ENCODE data around the gene RIC8A.

Gene RIC8A

DNA sequence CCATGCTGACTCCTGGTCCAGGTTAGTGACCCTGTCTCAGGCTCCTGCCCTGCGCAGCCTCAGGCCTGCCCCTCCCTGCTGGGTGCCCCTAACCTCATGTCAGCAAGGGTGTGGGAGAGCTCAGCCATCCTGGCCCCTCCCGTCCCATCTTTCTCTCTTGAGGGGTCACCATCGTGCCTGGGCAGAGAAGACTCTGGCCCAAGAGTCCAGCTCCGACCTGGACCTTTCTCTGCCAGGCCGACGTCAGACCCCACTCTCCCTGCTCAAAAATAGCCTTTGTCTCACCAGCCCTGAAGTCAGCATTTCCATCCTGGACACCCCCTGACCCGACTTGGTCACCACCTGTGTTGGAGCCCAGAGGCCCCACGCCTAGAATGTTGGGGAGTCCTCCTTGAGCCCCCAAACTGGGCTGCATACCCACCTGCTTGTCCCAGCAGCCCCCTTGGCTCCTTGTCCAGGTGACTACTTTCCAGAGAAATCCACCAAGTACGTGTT lies 9.7 kb upstream of the RIC8A start:
- 88 to 90% methylated on average over 9 of the region's 9 CpGs for WGBS, 2 experiments
- Histone ChIP-seq H3K27ac (ENCODE audit: insufficient read depth, low read depth, low read length, poor library complexity, severe bottlenecking) (no peak overlapping the region), H3K36me3 (ENCODE audit: control insufficient read depth, insufficient read depth, low read length) (no peaks in the 10 kb centered on the region), H3K4me1 (ENCODE audit: control insufficient read depth, insufficient read depth, low read length) (no peaks in the 10 kb centered on the region), H3K27me3 (ENCODE audit: control insufficient read depth, insufficient read depth, low read length, poor library complexity, severe bottlenecking) (no peaks in the 10 kb centered on the region), H3K9me3 (ENCODE audit: control insufficient read depth, low read length) (no peaks in the 10 kb centered on the region), H3K4me3 (ENCODE audit: insufficient read depth, low read depth, low read length) (no peak overlapping the region)

DNA sequence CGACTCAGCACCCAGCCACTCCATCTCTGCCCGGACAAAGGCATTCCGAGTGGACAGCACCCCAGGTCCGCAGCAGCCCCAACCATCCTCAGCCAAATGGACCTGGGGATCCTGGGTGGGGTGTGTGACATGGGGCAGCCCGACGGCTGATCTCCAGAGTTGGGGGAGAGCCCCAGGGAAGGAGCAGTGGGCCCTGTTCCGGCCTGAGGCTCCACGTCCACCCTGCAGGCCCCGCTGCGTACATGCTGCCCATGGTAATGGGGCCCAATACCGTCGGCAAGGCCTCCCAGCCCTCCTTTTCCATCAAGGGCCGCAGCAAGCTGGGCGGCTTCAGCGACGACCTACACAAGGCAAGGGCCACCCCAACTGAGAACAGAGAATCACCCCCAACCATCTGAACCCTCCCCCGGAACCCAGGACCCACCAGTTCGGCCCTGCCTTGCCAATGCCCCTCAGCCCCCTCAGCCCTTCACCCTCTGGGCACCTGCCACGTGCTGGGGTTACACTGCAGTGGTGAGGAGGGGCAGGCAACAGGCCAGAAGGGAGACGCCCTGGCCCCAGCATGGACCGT lies 9.2 kb upstream of the RIC8A start:
- no peaks in the 10 kb centered on the region for H3K4me1 ChIP-seq (ENCODE audit: control insufficient read depth, insufficient read depth, low read length)
- no peaks in the 10 kb centered on the region for H3K36me3 ChIP-seq (ENCODE audit: control insufficient read depth, insufficient read depth, low read length)
- WGBS, 2 experiments: 90 to 91% methylated on average over 21 of the region's 21 CpGs
- H3K27me3 ChIP-seq (ENCODE audit: control insufficient read depth, insufficient read depth, low read length, poor library complexity, severe bottlenecking): no peaks in the 10 kb centered on the region
- no peak overlapping the region for H3K27ac ChIP-seq (ENCODE audit: insufficient read depth, low read depth, low read length, poor library complexity, severe bottlenecking)
- H3K9me3 ChIP-seq (ENCODE audit: control insufficient read depth, low read length): no peaks in the 10 kb centered on the region
- no peak overlapping the region for H3K4me3 ChIP-seq (ENCODE audit: insufficient read depth, low read depth, low read length)

DNA sequence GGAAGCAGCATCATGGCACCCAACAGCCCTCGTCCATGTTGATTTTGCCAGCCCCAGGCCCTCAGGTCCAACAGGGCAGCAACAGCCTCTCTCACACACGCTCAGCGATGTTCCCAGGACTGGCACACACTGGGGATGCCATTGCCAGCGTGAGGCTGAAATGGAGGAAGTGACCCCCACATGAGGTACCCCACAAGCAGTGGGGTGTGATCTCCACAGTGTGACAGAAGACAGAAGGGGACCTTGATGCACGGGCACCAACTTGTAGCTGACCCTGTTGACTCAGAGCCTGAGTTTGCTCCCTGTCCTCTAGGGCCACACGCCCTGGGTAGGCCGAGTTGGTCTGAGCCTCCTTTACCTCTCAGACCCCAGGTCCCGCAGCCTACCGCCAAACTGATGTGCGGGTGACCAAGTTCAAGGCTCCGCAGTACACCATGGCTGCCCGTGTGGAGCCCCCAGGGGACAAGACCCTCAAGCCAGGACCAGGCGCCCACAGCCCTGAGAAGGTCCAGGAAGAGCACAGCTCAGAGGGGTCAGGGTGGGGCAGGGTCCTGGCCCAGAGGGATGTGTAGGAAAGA lies 8.4 kb upstream of the RIC8A start:
- WGBS, 2 experiments: 87 to 89% methylated on average over 13 of the region's 13 CpGs
- H3K4me1 ChIP-seq (ENCODE audit: control insufficient read depth, insufficient read depth, low read length): no peaks in the 10 kb centered on the region
- no peak overlapping the region for H3K27ac ChIP-seq (ENCODE audit: insufficient read depth, low read depth, low read length, poor library complexity, severe bottlenecking)
- H3K9me3 ChIP-seq (ENCODE audit: control insufficient read depth, low read length): no peaks in the 10 kb centered on the region
- no peaks in the 10 kb centered on the region for H3K27me3 ChIP-seq (ENCODE audit: control insufficient read depth, insufficient read depth, low read length, poor library complexity, severe bottlenecking)
- H3K36me3 ChIP-seq (ENCODE audit: control insufficient read depth, insufficient read depth, low read length): no peaks in the 10 kb centered on the region
- no peak overlapping the region for H3K4me3 ChIP-seq (ENCODE audit: insufficient read depth, low read depth, low read length)

DNA sequence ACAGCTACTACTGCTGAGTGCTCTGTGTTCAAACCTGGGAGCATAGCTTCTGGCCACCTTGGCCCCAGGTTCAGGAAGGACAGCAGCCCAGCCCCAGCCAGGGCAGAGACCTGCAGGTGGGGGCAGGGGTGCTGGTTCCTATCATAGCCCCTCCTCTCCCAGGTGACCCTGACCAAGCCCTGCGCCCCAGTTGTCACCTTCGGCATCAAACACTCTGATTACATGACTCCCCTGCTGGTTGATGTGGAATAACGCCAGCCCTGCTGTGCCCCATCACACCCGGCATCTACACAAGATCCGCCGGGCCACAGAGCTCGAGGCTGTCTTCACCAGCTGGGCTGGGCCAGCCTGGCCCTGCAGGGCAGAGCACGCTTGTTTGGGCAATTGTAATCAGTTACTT lies 7.7 kb upstream of the RIC8A start:
- WGBS, 2 experiments: 84 to 87% methylated on average over 8 of the region's 8 CpGs
- H3K4me1 ChIP-seq (ENCODE audit: control insufficient read depth, insufficient read depth, low read length): no peaks in the 10 kb centered on the region

DNA sequence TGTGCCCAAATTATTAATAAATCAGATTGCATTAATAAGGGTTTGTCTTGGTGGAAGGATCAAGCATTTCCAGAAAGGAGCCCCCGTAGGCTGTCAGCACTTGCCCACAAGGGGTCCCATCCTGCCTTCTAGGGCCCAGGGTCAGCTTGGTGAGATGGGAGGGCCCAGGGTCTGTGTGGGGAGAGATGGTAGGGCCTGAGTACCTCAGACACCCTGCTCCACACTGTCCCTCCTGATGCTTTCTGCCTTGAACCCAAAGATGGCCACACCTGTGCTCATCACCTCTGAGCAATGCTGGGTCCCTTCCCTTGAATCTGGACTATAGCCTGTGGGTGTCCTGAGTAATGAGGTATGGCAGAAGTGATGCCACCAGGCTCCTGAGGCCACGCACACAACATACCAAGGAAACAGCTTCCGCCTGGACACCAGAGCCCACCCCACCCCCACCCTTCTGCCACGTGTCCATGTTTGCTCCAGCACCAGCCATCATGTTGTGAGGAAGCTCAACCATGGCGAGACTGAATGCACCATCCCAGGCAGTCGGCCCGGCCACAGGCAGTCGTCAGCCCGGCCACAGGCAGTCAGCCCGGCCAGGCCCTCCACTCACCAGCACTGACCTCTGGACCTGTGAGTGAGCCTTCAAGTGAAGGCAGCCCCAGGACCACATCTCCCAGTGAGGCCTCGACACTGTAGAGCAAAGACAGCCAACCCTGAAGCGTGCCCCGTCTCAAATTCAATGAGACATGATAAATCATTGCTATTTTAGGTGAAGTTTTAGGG lies 7.1 kb upstream of the RIC8A start:
- H3K36me3 ChIP-seq (ENCODE audit: control insufficient read depth, insufficient read depth, low read length): no peaks in the 10 kb centered on the region
- H3K27me3 ChIP-seq (ENCODE audit: control insufficient read depth, insufficient read depth, low read length, poor library complexity, severe bottlenecking): no peaks in the 10 kb centered on the region
- no peaks in the 10 kb centered on the region for H3K4me1 ChIP-seq (ENCODE audit: control insufficient read depth, insufficient read depth, low read length)
- WGBS, 2 experiments: 93 to 94% methylated on average over 13 of the region's 13 CpGs
- no peak overlapping the region for H3K27ac ChIP-seq (ENCODE audit: insufficient read depth, low read depth, low read length, poor library complexity, severe bottlenecking)
- no peaks in the 10 kb centered on the region for H3K9me3 ChIP-seq (ENCODE audit: control insufficient read depth, low read length)
- no peak overlapping the region for H3K4me3 ChIP-seq (ENCODE audit: insufficient read depth, low read depth, low read length)

More for the DNA sequence above, 7.7 kb upstream of the RIC8A start:
- no peak overlapping the region for H3K4me3 ChIP-seq (ENCODE audit: insufficient read depth, low read depth, low read length)
- H3K27me3 ChIP-seq (ENCODE audit: control insufficient read depth, insufficient read depth, low read length, poor library complexity, severe bottlenecking): no peaks in the 10 kb centered on the region
- H3K36me3 ChIP-seq (ENCODE audit: control insufficient read depth, insufficient read depth, low read length): no peaks in the 10 kb centered on the region
- H3K27ac ChIP-seq (ENCODE audit: insufficient read depth, low read depth, low read length, poor library complexity, severe bottlenecking): no peak overlapping the region
- H3K9me3 ChIP-seq (ENCODE audit: control insufficient read depth, low read length): no peaks in the 10 kb centered on the region

DNA sequence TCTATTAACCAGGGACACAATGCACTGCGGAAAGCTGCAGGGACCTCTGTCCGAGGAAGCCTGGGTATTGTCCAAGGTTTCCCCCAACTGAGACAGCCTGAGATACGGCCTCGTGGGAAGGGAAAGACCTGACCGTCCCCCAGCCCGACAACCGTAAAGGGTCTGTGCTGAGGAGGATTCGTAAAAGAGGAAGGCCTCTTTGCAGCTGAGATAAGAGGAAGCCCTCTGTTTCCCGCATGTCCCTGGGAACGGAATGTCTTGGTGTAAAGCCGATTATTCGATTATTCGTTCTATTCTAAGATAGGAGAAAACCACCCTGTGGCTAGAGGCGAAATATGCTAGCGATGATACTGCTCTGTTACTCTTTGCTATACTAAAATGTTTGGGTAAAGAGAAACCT lies 5.5 kb upstream of the RIC8A start:
- WGBS, 2 experiments: 79 to 81% methylated on average over 15 of the region's 15 CpGs

DNA sequence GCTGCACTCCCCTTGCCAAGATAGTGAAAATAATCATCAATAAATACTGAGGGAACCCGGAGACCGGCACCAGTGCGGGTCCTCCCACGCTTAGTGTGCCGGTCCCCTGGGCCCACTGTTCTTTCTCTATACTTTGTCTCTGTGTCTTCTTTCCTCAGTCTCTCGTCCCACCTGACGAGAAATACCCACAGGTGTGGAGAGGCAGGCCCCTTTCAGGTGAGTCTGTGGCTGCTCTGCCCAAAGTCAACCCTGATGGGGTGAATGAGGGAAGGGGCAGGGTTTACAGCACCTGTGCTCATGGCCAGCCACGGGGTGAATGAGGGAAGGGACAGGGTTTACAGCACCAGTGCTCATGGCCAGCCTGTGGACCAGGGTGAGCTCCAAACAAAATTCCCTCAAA lies 5.0 kb upstream of the RIC8A start:
- Histone ChIP-seq H3K27ac (ENCODE audit: insufficient read depth, low read depth, low read length, poor library complexity, severe bottlenecking) (no peak overlapping the region), H3K27me3 (ENCODE audit: control insufficient read depth, insufficient read depth, low read length, poor library complexity, severe bottlenecking) (no peaks in the 10 kb centered on the region), H3K36me3 (ENCODE audit: control insufficient read depth, insufficient read depth, low read length) (no peaks in the 10 kb centered on the region), H3K4me3 (ENCODE audit: insufficient read depth, low read depth, low read length) (no peak overlapping the region), H3K9me3 (ENCODE audit: control insufficient read depth, low read length) (no peaks in the 10 kb centered on the region), H3K4me1 (ENCODE audit: control insufficient read depth, insufficient read depth, low read length) (no peaks in the 10 kb centered on the region)
- WGBS, 2 experiments: 94 to 96% methylated on average over 8 of the region's 8 CpGs

More for the DNA sequence above, 5.5 kb upstream of the RIC8A start:
- H3K4me3 ChIP-seq (ENCODE audit: insufficient read depth, low read depth, low read length): no peak overlapping the region
- H3K27ac ChIP-seq (ENCODE audit: insufficient read depth, low read depth, low read length, poor library complexity, severe bottlenecking): no peak overlapping the region
- no peaks in the 10 kb centered on the region for H3K4me1 ChIP-seq (ENCODE audit: control insufficient read depth, insufficient read depth, low read length)
- no peaks in the 10 kb centered on the region for H3K27me3 ChIP-seq (ENCODE audit: control insufficient read depth, insufficient read depth, low read length, poor library complexity, severe bottlenecking)
- H3K9me3 ChIP-seq (ENCODE audit: control insufficient read depth, low read length): no peaks in the 10 kb centered on the region
- H3K36me3 ChIP-seq (ENCODE audit: control insufficient read depth, insufficient read depth, low read length): no peaks in the 10 kb centered on the region

DNA sequence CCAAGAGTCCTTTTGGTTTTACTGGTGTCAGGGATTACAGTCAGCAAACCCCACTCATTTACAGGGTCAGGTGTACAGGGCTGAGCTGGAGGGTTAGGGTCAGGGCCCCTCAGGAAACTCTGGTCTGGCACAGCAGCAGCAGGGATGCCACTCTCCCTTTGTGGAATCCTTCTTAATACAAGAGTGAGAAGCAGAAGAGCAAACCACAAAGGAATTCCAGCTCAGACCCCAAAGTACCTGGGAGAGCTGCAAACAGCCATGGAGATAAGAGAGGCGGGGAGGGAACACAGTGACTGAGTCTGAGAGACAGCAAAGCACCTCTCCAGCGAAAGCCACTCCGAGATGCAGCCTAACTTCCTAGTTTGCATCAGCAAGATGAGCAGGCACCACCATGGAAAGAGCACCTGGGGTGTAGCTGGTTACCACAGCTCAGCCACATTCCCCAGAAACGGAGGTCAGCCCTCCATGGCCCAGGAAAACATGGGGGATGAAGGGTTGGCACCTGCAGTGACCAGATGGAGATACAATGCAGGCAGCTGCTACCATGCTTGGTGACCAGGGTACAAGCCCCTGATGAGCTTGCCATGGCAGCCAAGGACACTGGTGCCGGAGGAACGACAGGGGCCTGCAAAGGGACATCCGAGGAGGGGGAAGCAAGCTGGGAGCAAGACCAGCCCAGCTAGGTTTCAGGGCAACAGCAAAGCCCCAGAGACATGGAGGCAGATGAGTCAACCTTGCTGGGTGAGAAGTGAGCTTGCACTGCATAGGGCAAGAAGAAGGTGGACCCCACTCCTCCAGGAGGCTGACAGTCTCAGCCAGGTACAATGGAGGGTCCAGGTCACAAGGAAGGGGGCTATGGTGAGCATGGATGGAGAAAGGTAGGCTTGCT lies 4.2 kb upstream of the RIC8A start:
- Histone ChIP-seq H3K27me3 (ENCODE audit: control insufficient read depth, insufficient read depth, low read length, poor library complexity, severe bottlenecking) (no peaks in the 10 kb centered on the region), H3K9me3 (ENCODE audit: control insufficient read depth, low read length) (no peaks in the 10 kb centered on the region), H3K4me1 (ENCODE audit: control insufficient read depth, insufficient read depth, low read length) (no peaks in the 10 kb centered on the region), H3K36me3 (ENCODE audit: control insufficient read depth, insufficient read depth, low read length) (no peaks in the 10 kb centered on the region), H3K4me3 (ENCODE audit: insufficient read depth, low read depth, low read length) (no peak overlapping the region), H3K27ac (ENCODE audit: insufficient read depth, low read depth, low read length, poor library complexity, severe bottlenecking) (no peak overlapping the region)
- 92 to 94% methylated on average over 7 of the region's 7 CpGs for WGBS, 2 experiments

DNA sequence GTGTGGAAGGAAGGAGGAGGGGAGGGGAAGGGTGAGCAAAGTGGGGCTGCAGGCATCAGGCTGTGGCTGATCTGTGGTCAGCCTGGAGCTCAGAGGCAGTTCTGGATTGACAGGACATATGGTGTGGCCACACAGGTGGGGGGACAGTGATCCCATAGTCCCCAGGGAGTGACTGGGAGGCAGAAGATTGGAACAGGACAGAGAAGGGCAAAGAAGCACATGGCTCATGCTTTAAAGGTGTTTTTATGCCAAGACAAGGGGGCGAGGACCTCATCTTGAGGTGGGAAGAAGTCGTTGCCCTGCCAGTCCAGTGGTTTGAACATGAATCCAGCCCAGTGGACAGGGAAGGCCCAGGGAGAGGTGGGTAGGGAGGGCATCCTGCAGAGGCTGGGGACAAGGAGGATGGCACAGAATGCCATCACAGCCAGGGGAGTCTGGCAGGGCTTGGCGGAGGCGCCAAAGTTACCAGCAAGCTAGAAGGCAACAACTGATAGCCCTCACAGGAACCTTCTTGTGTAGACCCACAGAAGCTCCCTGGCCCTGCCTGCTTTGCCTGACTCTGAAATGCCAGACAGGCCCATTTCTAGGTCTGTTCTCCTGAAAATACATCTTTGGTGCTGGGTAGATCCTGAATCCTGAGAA lies 3.4 kb upstream of the RIC8A start:
- Histone ChIP-seq H3K9me3 (ENCODE audit: control insufficient read depth, low read length) (no peaks in the 10 kb centered on the region), H3K36me3 (ENCODE audit: control insufficient read depth, insufficient read depth, low read length) (no peaks in the 10 kb centered on the region), H3K27me3 (ENCODE audit: control insufficient read depth, insufficient read depth, low read length, poor library complexity, severe bottlenecking) (no peaks in the 10 kb centered on the region), H3K27ac (ENCODE audit: insufficient read depth, low read depth, low read length, poor library complexity, severe bottlenecking) (no peak overlapping the region), H3K4me3 (ENCODE audit: insufficient read depth, low read depth, low read length) (no peak overlapping the region), H3K4me1 (ENCODE audit: control insufficient read depth, insufficient read depth, low read length) (no peaks in the 10 kb centered on the region)
- WGBS, 2 experiments: 93 to 96% methylated on average over 4 of the region's 4 CpGs

All from ectodermal cell (in vitro differentiated cells).